BLaER1 (cell line): ENCODE measurements around the gene DSC1.

Source experiments
- H3K27ac ChIP-seq: shearing (Covaris generic); formaldehyde crosslinking; 2 replicates; pipeline ENCODE4 v1.8.1; 2022
- H3K27me3 ChIP-seq: shearing (Covaris generic); formaldehyde crosslinking; 2 replicates; pipeline ENCODE4 v1.8.1; 2022
- H3K36me3 ChIP-seq: shearing (Covaris generic); formaldehyde crosslinking; 2 replicates; pipeline ENCODE4 v1.8.1; 2022
- H3K4me1 ChIP-seq: shearing (Covaris generic); formaldehyde crosslinking; 2 replicates; pipeline ENCODE4 v1.8.1; 2022
- H3K4me2 ChIP-seq: shearing (Covaris generic); formaldehyde crosslinking; 2 replicates; pipeline ENCODE4 v1.8.1; 2022
- H3K4me3 ChIP-seq: shearing (Covaris generic); formaldehyde crosslinking; 2 replicates; pipeline ENCODE4 v1.8.1; 2022
- H3K9ac ChIP-seq: shearing (Covaris generic); formaldehyde crosslinking; 2 replicates; pipeline ENCODE4 v1.8.1; 2022
- H3K9me3 ChIP-seq: shearing (Covaris generic); formaldehyde crosslinking; 2 replicates; pipeline ENCODE4 v1.8.1; 2022
- H4K20me1 ChIP-seq: shearing (Covaris generic); formaldehyde crosslinking; 2 replicates; pipeline ENCODE4 v1.8.1; 2022
- Cebpa-rat ChIP-seq: shearing (Covaris generic); IDR thresholded peaks from 2 replicates; pipeline ENCODE4 v1.8.1; 2022

The DSC1 gene

GRCh38 chr18:31116853-31117595 lies 45.6 kb downstream of the DSC1 start:
- H3K36me3 ChIP-seq = no peaks in the 10 kb centered on the region
- no peaks in the 10 kb centered on the region for H4K20me1 ChIP-seq
- no peak overlapping the region for H3K4me2 ChIP-seq
- TF ChIP-seq Cebpa-rat = no peak
- no peaks in the 10 kb centered on the region for H3K4me1 ChIP-seq
- no peaks in the 10 kb centered on the region for H3K27me3 ChIP-seq
- no peaks in the 10 kb centered on the region for H3K9me3 ChIP-seq
- H3K27ac ChIP-seq = no peak overlapping the region
- no peak overlapping the region for H3K9ac ChIP-seq
- no peak overlapping the region for H3K4me3 ChIP-seq

- Histone ChIP-seq H4K20me1 (no peaks in the 10 kb centered on the region), H3K9me3 (no peaks in the 10 kb centered on the region), H3K27ac (no peak overlapping the region), H3K9ac (no peak overlapping the region), H3K36me3 (no peaks in the 10 kb centered on the region), H3K27me3 (no peaks in the 10 kb centered on the region), H3K4me1 (no peaks in the 10 kb centered on the region), H3K4me2 (no peak overlapping the region), H3K4me3 (no peak overlapping the region)
- no peak for TF ChIP-seq Cebpa-rat
Observed at GRCh38 chr18:31112804-31113203, 49.9 kb downstream of the DSC1 start.

- Histone ChIP-seq H3K9me3 (peaks cover 16% of the 10 kb centered on the region), H3K4me2 (no peak overlapping the region), H3K36me3 (no peaks in the 10 kb centered on the region), H3K27me3 (no peaks in the 10 kb centered on the region), H3K9ac (no peak overlapping the region), H4K20me1 (no peaks in the 10 kb centered on the region), H3K4me1 (no peaks in the 10 kb centered on the region), H3K27ac (no peak overlapping the region), H3K4me3 (no peak overlapping the region)
- TF ChIP-seq Cebpa-rat = no peak
Observed at GRCh38 chr18:31105733-31106132, 56.9 kb downstream of the DSC1 start.

GRCh38 chr18:31104444-31104843 lies 58.2 kb downstream of the DSC1 start:
- Histone ChIP-seq H3K4me1 (no peaks in the 10 kb centered on the region), H3K27ac (no peak overlapping the region), H4K20me1 (no peaks in the 10 kb centered on the region), H3K4me2 (no peak overlapping the region), H3K9ac (no peak overlapping the region), H3K4me3 (no peak overlapping the region), H3K27me3 (no peaks in the 10 kb centered on the region), H3K9me3 (peaks cover 17% of the 10 kb centered on the region), H3K36me3 (no peaks in the 10 kb centered on the region)
- TF ChIP-seq Cebpa-rat = no peak

GRCh38 chr18:31103423-31103822 lies 59.2 kb downstream of the DSC1 start:
- Histone ChIP-seq H3K27me3 (no peaks in the 10 kb centered on the region), H3K9me3 (peaks cover 17% of the 10 kb centered on the region), H3K9ac (no peak overlapping the region), H3K36me3 (no peaks in the 10 kb centered on the region), H3K27ac (no peak overlapping the region), H4K20me1 (no peaks in the 10 kb centered on the region), H3K4me2 (no peak overlapping the region), H3K4me3 (no peak overlapping the region), H3K4me1 (no peaks in the 10 kb centered on the region)
- no peak for TF ChIP-seq Cebpa-rat

DNA sequence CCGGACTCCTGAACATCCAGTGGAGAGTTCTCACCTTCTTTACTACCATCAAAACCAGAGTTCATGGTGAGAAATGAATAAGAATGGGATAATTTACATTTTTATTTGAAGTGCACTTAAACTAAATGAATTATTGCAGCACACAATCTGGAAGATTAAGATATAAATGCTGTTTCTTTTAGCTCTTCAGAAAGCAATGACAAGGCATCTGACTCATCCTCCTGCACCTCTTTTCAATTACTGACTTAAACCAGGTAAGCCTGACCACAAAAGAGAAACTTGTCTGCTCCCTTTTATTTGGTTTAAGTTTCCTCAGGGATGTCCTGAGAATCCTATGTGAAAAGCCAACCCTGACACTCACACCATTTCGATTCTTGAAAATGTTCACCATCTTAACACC lies 59.7 kb downstream of the DSC1 start:
- Histone ChIP-seq H3K4me3 (no peak overlapping the region), H3K9ac (no peak overlapping the region), H3K27me3 (no peaks in the 10 kb centered on the region), H3K9me3 (peaks cover 17% of the 10 kb centered on the region), H3K27ac (no peak overlapping the region), H3K4me1 (no peaks in the 10 kb centered on the region), H3K36me3 (no peaks in the 10 kb centered on the region), H3K4me2 (no peak overlapping the region), H4K20me1 (no peaks in the 10 kb centered on the region)
- TF ChIP-seq Cebpa-rat = no peak

- H3K4me3 ChIP-seq = no peak within 1 kb of the TSS
Observed at GRCh38 chr18:31102025-31102684, 60.5 kb downstream of the DSC1 start, which contains the start of gene DSC2. Gene DSC2 (minus strand): TSS chr18:31102421. CDS start chr18:31101971, 450 bp downstream.

DNA sequence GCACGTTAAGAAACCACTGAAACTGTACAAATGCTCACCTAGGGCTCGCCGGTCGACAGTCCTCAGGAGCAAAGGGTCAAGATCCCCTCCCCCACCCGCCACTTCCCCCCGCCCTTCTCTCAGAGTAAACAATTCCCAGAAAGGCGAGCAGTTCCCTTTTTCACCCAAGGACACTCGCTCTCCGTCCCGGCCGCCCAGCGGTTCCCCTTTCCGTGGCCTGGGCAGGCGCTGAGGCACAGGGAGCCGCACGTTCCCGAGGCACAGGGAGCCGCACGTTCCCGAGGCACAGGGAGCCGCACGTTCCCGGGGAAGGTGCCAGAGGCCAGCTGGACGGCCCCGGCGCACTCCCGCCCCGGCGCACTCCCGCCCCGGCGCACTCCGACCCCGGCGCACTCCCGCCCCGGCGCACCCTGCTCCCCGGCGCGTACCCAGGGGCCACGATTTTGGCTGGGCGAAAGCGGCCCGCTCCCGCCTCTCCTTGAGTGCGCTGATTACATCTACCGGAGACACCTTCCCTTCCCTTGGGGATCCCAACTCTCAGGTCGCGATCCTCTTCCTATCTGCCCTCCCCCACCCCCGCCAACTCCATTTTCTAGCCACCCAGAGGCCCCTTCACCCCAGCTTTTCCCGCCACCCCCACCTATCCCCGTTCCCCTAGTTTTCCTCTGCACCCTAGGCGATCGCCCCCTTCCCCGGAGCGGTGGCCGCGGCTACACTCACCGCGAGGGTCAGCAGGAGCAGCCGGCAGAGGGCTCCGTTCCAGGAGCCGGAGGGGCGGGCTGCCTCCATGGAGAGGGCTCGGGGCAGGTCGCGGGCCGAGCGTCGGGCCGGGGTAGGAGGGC lies 61.3 kb downstream of the DSC1 start:
- H3K4me3 ChIP-seq = no peak overlapping the region
- H3K4me2 ChIP-seq = no peak overlapping the region
- H3K27me3 ChIP-seq = no peaks in the 10 kb centered on the region
- no peaks in the 10 kb centered on the region for H3K36me3 ChIP-seq
- no peaks in the 10 kb centered on the region for H3K4me1 ChIP-seq
- no peaks in the 10 kb centered on the region for H4K20me1 ChIP-seq
- H3K9ac ChIP-seq = no peak overlapping the region
- no peak for TF ChIP-seq Cebpa-rat
- H3K27ac ChIP-seq = no peak overlapping the region
- peaks cover 17% of the 10 kb centered on the region for H3K9me3 ChIP-seq

More at GRCh38 chr18:31102025-31102684, 60.5 kb downstream of the DSC1 start, which contains the start of gene DSC2:
- no peaks in the 10 kb centered on the region for H3K27me3 ChIP-seq
- H4K20me1 ChIP-seq = no peaks in the 10 kb centered on the region
- H3K9me3 ChIP-seq = peaks cover 17% of the 10 kb centered on the region
- no peak for TF ChIP-seq Cebpa-rat
- no peak within 1 kb of the TSS for H3K9ac ChIP-seq
- H3K4me1 ChIP-seq = no peaks in the 10 kb centered on the region
- H3K27ac ChIP-seq = no peak within 1 kb of the TSS
- no peaks in the 10 kb centered on the region for H3K36me3 ChIP-seq
- H3K4me2 ChIP-seq = no peak within 1 kb of the TSS

DNA sequence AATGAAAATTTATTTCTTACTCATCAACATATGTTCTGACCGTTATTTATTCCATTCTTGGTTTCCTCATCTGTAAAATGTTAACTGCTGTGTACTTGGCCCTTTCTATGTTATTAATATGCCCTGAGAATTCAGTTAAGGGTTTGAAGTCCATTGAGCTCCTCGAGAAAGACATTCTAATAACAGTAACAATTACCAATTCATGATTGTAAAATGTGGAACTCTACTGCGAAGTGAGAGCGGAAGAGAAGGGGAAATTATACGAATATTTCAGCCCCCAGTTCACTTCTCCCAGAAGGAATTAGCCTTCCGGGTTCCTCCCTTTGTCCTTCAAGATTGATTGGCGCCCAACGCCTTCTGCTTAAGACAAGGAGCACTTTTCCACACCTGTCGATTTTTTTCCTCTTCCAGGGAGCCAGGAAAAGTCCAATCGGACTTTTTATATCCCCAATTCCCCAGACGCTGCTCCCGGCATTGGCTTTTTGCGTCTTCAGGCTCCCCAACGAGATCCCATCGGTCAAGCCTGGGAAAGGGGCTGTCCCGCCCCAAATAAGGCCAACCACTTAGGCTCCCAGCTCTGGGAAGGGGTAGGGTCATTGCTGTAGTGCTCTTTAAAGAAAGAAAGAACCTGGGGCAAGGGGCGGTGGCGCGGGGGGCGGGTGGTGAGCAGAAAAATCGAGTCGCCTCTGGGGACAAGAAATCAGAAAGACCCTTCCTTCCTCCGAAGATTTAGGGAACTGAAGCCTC lies 62.0 kb downstream of the DSC1 start:
- no peak for TF ChIP-seq Cebpa-rat
- Histone ChIP-seq H3K36me3 (no peaks in the 10 kb centered on the region), H3K9me3 (peaks cover 17% of the 10 kb centered on the region), H3K4me2 (no peak overlapping the region), H3K4me1 (no peaks in the 10 kb centered on the region), H3K4me3 (no peak overlapping the region), H3K9ac (no peak overlapping the region), H3K27me3 (no peaks in the 10 kb centered on the region), H3K27ac (no peak overlapping the region), H4K20me1 (no peaks in the 10 kb centered on the region)
